GM12892 (cell line): ENCODE results near the gene NGEF. TPM values are rescaled to one million over a fixed set of nuclear protein-coding genes. Genes with fewer than 3 reads are reported as not detected.

Source experiments
- DNase-seq: peaks from one replicate; pipeline ENCODE4 v3.0.0; 2011; ENCODE audit not compliant: insufficient read length
- FAIRE-seq: peaks from 2 replicates; lab custom pipeline; 2011; peaks lifted over from hg19 to GRCh38; lab: Jason Lieb, UNC
- POLR2A ChIP-seq: IDR thresholded peaks from 2 replicates; pipeline ENCODE4 v1.6.1; 2011; ENCODE audit warnings: low read depth, low read length, control low read depth
- POLR2AphosphoS5 ChIP-seq: IDR thresholded peaks from 2 replicates; pipeline ENCODE4 v1.6.1; 2011; ENCODE audit warnings: low read depth, low read length, control low read depth
- TAF1 ChIP-seq: IDR thresholded peaks from 2 replicates; pipeline ENCODE4 v1.6.1; 2011; ENCODE audit warnings: low read depth, mild to moderate bottlenecking, control low read depth, low read length, borderline replicate concordance
- polyA plus RNA-seq: library from polyadenylated mRNA; unstranded; fragments of >200 nt; gene quantifications from one replicate; pipeline ENCODE4 v1.2.1, GENCODE V29; 2012; ENCODE audit warnings: missing spikeins, inconsistent platforms; ENCODE audit not compliant: missing spikeins

The NGEF gene, protein sequence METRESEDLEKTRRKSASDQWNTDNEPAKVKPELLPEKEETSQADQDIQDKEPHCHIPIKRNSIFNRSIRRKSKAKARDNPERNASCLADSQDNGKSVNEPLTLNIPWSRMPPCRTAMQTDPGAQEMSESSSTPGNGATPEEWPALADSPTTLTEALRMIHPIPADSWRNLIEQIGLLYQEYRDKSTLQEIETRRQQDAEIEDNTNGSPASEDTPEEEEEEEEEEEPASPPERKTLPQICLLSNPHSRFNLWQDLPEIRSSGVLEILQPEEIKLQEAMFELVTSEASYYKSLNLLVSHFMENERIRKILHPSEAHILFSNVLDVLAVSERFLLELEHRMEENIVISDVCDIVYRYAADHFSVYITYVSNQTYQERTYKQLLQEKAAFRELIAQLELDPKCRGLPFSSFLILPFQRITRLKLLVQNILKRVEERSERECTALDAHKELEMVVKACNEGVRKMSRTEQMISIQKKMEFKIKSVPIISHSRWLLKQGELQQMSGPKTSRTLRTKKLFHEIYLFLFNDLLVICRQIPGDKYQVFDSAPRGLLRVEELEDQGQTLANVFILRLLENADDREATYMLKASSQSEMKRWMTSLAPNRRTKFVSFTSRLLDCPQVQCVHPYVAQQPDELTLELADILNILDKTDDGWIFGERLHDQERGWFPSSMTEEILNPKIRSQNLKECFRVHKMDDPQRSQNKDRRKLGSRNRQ
- polyA plus RNA-seq = not detected

DNA sequence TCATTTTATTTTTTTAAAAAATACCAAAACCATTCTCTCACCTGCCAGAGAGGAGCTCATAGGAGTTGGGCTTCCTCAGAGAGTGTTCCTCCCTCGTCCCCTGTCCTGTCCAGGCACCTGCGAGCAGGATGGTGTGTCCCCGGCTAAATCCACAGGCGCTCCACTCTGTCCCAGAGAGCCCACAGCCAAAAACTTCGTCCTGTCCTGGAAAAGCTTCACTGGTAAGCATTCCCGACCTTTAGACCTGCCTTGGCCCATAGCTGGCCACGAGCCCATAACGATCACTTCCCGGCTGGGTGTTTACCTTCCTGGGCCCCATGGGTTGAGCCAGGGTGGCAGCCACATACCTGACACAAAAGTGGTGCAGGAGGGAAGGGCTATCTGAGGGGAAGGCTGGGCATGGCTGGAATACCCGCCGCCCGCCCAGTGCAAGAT, at the start of gene NGEF:
Gene NGEF (minus strand): TSS at position 230 of the 435 bp plus-strand sequence. CDS start 38,366 bp downstream, outside the sequence.
- TF ChIP-seq POLR2AphosphoS5 = no peak
- no peak for TF ChIP-seq POLR2A
- no peak for TF ChIP-seq TAF1
- FAIRE-seq = no peak
- DNase-seq = no peak

DNA sequence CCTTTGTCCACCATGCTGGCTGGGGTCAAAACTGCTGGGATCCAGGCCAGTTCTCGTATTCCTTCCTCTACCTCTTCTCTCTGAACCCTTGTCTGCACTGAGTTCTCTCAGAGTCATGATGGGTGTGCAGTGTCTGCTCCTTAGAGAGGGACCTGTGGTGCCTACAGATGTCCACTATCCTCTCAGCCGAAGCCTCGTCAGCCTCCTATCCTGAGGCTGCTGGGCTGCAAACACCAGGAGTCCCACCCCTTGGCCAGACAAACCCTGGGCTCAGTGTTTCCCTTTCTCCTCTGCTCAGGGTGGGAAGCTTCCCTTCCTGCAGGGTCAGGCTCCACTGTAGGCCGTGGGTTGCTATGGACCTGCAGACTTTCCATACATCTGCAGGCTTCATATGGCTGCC, 49.4 kb upstream of the NGEF start:
- DNase-seq (no peak), FAIRE-seq (no peak)
- TF ChIP-seq POLR2AphosphoS5 = no peak
- TF ChIP-seq TAF1 = no peak
- no peak for TF ChIP-seq POLR2A

DNA sequence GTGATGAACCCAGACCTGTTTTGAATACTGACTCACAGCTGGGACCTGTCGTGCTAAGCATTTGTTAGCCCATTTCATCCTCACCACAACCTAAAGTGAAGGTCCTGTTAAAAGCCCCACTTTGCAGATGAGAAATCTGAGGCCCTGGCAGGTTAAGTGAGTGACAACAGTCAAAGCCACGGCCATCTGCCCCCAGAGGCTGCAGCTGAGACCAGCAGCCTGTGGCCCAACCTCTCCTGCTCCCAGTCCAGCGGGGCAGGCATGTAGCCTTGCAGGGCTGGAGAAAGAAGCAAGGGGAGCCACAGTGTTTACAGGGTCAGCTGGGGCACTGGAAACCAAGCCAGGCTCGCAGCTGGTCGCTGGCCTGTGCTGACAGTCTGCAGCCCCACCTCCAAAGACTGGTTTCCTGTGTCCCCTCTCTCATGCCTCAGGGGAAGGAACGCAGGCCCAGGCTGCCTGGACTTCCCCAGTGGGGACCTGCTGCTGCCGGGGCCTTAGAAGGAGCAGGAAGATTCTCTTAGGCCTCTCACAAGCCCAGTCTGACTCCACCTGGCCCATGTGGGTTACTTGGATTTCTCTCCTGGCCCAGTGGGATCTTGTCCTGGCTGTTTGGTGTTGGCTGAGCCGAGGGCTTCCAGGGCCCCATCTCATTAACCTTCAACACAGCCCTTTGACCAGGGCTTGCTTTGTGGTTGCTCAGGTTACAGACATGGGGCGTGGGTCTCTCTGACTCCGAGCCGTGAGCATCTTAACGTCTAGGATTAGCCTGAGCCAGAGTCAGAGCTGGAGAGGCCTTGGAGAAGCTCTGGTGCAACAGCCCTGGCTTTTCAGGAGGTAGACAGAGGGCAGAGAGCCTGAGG, 48.8 kb upstream of the NGEF start:
- peak; percentile 5 for FAIRE-seq
- no peak; the same call in 1 of the 2 replicates for TF ChIP-seq POLR2A
- TF ChIP-seq TAF1 = no peak
- TF ChIP-seq POLR2AphosphoS5 = no peak
- no peak for DNase-seq

DNA sequence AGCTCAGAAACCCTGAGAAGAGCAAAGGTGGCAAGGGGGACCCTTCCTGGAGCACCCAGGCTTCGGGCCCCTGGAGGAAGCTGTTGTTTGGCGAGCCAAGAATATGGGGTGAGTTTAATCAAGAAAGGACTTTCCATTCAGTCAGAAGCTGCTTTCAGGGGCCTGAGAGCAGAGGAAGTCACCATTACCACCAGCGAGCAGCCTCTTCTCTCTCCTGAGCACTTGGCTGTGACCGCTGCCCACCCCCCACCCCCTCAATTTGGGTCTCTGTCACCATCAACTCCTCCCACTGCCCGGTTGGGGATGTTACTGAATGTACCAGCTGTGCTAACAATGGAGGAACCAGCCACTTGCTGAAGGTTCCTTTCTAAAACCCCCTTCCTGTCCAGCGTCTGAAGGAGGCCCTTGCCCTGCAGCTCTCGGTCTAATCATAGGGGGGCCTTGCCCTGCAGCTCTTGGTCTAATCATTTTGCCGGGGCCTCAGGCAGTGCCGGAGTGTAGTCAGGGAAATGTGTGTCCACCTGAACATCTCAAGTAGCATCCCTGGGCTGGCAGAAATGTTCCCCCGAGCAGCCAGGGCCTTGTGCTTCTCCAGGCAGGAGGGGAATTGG, 48.0 kb upstream of the NGEF start:
- FAIRE-seq (no peak), DNase-seq (peak; percentile 48)

DNA sequence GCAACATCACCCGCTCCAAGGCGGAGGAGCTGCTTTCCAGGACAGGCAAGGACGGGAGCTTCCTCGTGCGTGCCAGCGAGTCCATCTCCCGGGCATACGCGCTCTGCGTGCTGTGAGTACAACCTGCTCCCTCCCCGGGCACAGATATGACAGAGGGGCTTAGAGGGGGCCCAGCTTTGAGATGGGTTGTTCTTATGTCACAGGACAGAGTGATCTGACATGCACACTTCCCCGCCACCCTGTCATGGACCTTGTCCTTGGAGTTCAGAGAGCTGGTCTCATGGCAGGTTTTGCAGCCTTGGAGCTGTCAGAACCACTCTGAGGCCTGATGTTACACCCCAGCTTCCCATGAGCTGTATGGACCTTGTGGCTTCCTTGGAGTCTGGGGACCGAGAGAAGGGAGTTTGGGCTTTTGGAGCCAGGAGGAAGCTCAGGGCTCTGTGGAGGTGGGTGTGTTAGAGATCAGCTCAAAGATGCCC, 47.5 kb upstream of the NGEF start:
- TF ChIP-seq POLR2A (peak; percentile 8), POLR2AphosphoS5 (peak; percentile 1; the same call in 1 of the 2 replicates), TAF1 (no peak)
- FAIRE-seq = no peak
- no peak for DNase-seq

More for the DNA sequence above, 48.0 kb upstream of the NGEF start:
- peak; percentile 57; the same call in 1 of the 2 replicates for TF ChIP-seq TAF1
- no peak; the same call in 1 of the 2 replicates for TF ChIP-seq POLR2A
- TF ChIP-seq POLR2AphosphoS5 = peak; percentile 70; the same call in 1 of the 2 replicates

DNA sequence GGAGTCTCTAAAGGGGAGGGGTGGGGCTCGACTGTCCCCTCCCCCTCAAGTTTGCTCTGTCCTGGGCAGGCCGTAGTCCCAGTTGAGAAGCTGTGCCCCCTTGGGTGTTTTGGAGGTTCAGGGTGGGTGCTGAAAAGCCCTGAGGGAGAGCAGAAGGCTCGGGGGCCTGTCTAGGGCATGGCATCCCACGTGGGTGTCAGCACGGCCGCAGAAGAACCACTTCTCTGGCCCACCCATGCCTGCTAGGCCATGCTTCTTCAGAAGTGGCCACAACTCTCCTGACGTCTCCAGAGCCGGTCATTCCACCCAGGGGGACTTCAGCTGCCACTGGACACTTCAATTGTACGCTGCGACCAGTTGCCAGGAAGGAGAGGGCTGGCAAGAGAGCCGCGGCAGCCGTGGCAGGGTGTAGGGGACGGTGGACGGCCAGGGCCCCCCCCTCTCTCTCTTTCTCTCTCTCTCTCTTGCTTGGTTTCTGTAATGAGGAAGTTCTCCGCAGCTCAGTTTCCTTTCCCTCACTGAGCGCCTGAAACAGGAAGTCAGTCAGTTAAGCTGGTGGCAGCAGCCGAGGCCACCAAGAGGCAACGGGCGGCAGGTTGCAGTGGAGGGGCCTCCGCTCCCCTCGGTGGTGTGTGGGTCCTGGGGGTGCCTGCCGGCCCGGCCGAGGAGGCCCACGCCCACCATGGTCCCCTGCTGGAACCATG, 46.9 kb upstream of the NGEF start, which contains the start of gene INPP5D:
Gene INPP5D (plus strand): TSS at position 546 of the 704 bp plus-strand sequence. CDS start 137 bp downstream, at position 683.
- peak; percentile 77 for DNase-seq
- FAIRE-seq = peak; percentile 91
- TF ChIP-seq TAF1 (peak; percentile 91), POLR2AphosphoS5 (peak; percentile 92), POLR2A (peak; percentile 95)

DNA sequence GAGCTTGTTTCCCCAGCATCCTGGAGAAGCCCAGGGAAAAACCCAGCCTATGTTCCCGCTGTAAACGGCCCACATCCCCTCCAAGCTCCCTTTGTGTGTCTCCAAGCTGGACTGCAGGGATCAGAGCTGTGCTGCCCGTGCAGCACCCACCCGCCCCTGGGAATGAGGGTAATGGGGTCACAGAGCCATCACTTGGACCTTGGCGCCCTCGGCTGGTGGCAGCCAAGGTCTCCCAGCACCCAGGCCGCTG, 46.4 kb upstream of the NGEF start:
- TF ChIP-seq POLR2A (no peak), TAF1 (no peak), POLR2AphosphoS5 (no peak)
- FAIRE-seq (no peak), DNase-seq (peak; percentile 52)

DNA sequence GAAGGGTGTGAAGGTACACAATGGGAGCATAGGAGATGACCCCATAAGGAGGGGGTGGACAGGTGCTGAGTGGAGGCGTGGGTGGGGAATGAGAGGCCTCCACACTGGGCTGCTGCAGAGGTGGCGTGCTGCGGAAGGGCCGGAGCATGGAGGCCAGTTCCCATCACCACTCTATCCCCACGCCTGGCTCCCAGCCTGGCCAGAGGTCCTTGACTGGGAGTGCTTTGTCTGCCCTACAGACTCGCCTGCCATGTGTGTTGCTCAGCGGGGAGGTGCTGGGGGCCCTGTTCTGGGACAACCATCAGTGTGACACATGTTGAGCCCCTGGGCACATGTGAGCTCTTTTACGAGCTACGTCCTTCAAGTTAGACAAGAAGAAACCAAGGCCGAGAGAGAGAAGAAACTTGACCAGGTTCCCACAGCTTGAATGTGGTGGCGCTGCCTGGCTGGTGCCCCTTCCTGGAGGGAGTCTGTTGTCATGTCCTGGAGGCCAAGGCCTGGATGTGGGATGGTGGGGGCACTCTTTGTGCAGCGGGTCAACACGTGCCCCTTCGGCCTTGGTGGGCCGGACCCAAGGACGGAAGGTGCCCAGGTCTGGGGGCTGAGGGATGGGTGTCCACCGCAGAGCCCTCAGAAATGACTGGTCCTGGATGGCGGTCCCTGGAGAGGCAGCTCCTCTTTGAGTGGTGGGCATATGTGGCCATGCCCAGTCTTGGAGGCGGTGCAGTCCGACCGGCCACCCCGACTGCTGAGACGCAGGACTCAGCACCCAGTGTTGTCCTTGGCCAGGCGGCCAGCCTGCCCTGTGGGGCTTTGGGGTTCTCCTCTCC, 45.9 kb upstream of the NGEF start:
- TF ChIP-seq POLR2AphosphoS5 = no peak
- DNase-seq (no peak), FAIRE-seq (no peak)

DNA sequence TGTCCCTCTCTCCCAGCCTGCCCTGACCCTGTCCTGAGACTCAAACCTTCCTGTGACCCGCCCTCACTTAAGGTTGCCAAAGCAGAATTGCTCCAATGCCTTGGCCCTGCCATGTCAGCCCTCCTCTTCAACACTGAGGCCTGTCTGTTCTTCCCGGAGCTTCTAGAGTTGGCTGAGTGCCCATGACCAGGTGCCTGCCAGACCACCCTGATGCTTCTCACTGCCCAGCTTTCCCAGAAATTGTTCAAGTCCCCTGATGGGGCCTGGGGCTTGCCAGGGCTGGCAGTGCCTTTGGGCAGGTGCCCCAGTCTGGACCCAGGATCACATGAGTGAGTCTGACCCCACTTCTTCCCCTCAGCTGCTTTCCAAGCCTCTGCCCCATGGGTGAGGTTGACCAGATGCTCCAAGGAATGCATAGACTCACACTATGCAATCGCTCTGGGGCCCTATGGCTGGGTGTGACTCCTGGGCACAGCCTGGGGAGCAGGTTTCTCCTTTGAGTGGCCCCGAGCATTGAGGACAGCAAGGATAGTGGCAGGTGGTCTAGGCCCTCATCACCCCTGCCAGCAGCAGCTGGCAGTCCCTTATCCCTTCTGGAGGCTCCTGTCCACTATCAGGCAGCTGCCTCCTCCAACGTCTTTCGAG, 44.0 kb upstream of the NGEF start:
- DNase-seq = no peak
- TF ChIP-seq TAF1 (no peak), POLR2AphosphoS5 (no peak), POLR2A (no peak)
- FAIRE-seq = no peak
